GM23338 (cell line): ENCODE measurements around the gene WDR13. TPM values are rescaled to one million over a fixed set of nuclear protein-coding genes. Genes with fewer than 3 reads are reported as not detected.
A peak's percentile ranks its signal among the peaks of the same experiment; 100 is the strongest.

Experiments used
- ATAC-seq: fragments of 200-7000 bp; cut with Tn5 transposase; 3 replicates; pipeline ENCODE4 v1.9.1; 2020
- DNase-seq: peaks from one replicate; pipeline ENCODE4 v3.0.0-alpha.2; 2015; ENCODE audit warnings: low spot score
- H2AFZ ChIP-seq: fragments of 200-600 bp; sonication (generic); 2 replicates; pipeline ENCODE4 v1.8.0; 2016; ENCODE audit warnings: antibody characterized with exemption, mild to moderate bottlenecking, moderate library complexity
- H3F3A ChIP-seq: fragments of 200-600 bp; sonication (generic); replicated peaks from 2 replicates; pipeline ENCODE4 v1.8.0; 2017; ENCODE audit warnings: antibody characterized with exemption, mixed run types, low read depth
- H3K27ac ChIP-seq: fragments of 200-600 bp; sonication (generic); 2 replicates; pipeline ENCODE4 v1.6.1; 2016; ENCODE audit warnings: low read depth
- H3K27me3 ChIP-seq: fragments of 200-600 bp; sonication (generic); 2 replicates; pipeline ENCODE4 v1.8.0; 2016; ENCODE audit warnings: mild to moderate bottlenecking, mixed run types, moderate library complexity; ENCODE audit not compliant: insufficient read depth
- H3K36me3 ChIP-seq: fragments of 200-600 bp; sonication (generic); 2 replicates; pipeline ENCODE4 v1.8.0; 2016; ENCODE audit warnings: mild to moderate bottlenecking; ENCODE audit not compliant: insufficient read depth
- H3K4me1 ChIP-seq: fragments of 200-600 bp; sonication (generic); 2 replicates; pipeline ENCODE4 v1.8.0; 2016; ENCODE audit warnings: mild to moderate bottlenecking, moderate library complexity; ENCODE audit not compliant: insufficient read depth
- H3K4me2 ChIP-seq: fragments of 200-600 bp; sonication (generic); 2 replicates; pipeline ENCODE4 v1.7.1; 2017; ENCODE audit warnings: mixed run types
- H3K4me3 ChIP-seq: fragments of 200-600 bp; sonication (generic); 2 replicates; pipeline ENCODE4 v1.6.1; 2016; ENCODE audit warnings: mixed run types
- H3K79me2 ChIP-seq: fragments of 200-600 bp; sonication (generic); replicated peaks from 2 replicates; pipeline ENCODE4 v1.8.0; 2017; ENCODE audit warnings: mild to moderate bottlenecking; ENCODE audit not compliant: insufficient read depth
- H3K9me2 ChIP-seq: fragments of 200-600 bp; sonication (generic); 2 replicates; pipeline ENCODE4 v1.8.0; 2017; ENCODE audit not compliant: insufficient read depth
- H4K20me1 ChIP-seq: fragments of 200-600 bp; sonication (generic); replicated peaks from 2 replicates; pipeline ENCODE4 v1.8.0; 2017; ENCODE audit warnings: mild to moderate bottlenecking; ENCODE audit not compliant: insufficient read depth
- H3K27ac Mint-ChIP-seq: 2 replicates; pipeline ENCODE4 v1.8.0; 2020; ENCODE audit warnings: inconsistent platforms, mild to moderate bottlenecking, moderate library complexity, mixed read lengths
- H3K27me3 Mint-ChIP-seq: 3 replicates; pipeline ENCODE4 v1.8.0; 2022; ENCODE audit warnings: low read depth, mild to moderate bottlenecking, moderate library complexity, mixed read lengths, inconsistent platforms; ENCODE audit not compliant: insufficient read depth, poor library complexity
- H3K36me3 Mint-ChIP-seq: 3 replicates; pipeline ENCODE4 v1.8.0; 2021; ENCODE audit warnings: low read depth, mild to moderate bottlenecking, inconsistent platforms, moderate library complexity, mixed read lengths
- H3K4me1 Mint-ChIP-seq: 3 replicates; pipeline ENCODE4 v1.8.0; 2020; ENCODE audit warnings: mild to moderate bottlenecking, inconsistent platforms, mixed read lengths
- H3K4me3 Mint-ChIP-seq: 3 replicates; pipeline ENCODE4 v1.8.0; 2021; ENCODE audit warnings: moderate library complexity, mild to moderate bottlenecking, inconsistent platforms, mixed read lengths
- H3K9me3 Mint-ChIP-seq: 3 replicates; pipeline ENCODE4 v1.8.0; 2020; ENCODE audit warnings: moderate library complexity, mild to moderate bottlenecking, inconsistent platforms, mixed read lengths
- CTCF ChIP-seq, 2 experiments: fragments of 200-600 bp in 1 of 2; sonication (generic) in 1 of 2; conservative IDR thresholded peaks; 2 replicates each; pipeline versions ENCODE4 v1.5.1 to v1.6.1; 2016 to 2017; ENCODE audit warnings: antibody characterized with exemption in 2 of 2, low read depth in 2 of 2, mild to moderate bottlenecking in 2 of 2, moderate library complexity in 1 of 2
- EZH2phosphoT487 ChIP-seq: fragments of 200-600 bp; sonication (generic); IDR thresholded peaks from one replicate; pipeline ENCODE4 v1.8.1; 2018; ENCODE audit warnings: antibody characterized with exemption; ENCODE audit not compliant: unreplicated experiment
- NANOG ChIP-seq: IDR thresholded peaks from 2 replicates; pipeline ENCODE4 v1.6.1; 2016; ENCODE audit warnings: antibody characterized with exemption, borderline replicate concordance
- REST ChIP-seq: IDR thresholded peaks from one replicate; pipeline ENCODE4 v1.6.1; 2018; ENCODE audit warnings: antibody characterized with exemption; ENCODE audit not compliant: unreplicated experiment
- STAT1 ChIP-seq: IDR thresholded peaks from one replicate; pipeline ENCODE4 v1.6.1; 2016; ENCODE audit warnings: antibody characterized with exemption; ENCODE audit not compliant: unreplicated experiment
- ZNF114 ChIP-seq: fragments of 250-450 bp; sonication (Bioruptor Pico); IDR thresholded peaks from 2 replicates; pipeline ENCODE4 v1.5.0; 2020; ENCODE audit warnings: mild to moderate bottlenecking, moderate library complexity
- ZNF331 ChIP-seq: fragments of 250-450 bp; sonication (Bioruptor Pico); IDR thresholded peaks from 2 replicates; pipeline ENCODE4 v1.5.0; 2020; ENCODE audit warnings: low read depth, mild to moderate bottlenecking, moderate library complexity
- ZNF462 ChIP-seq: fragments of 250-450 bp; sonication (Bioruptor Pico); IDR thresholded peaks from 2 replicates; pipeline ENCODE4 v1.5.0; 2020; ENCODE audit warnings: mild to moderate bottlenecking, moderate library complexity
- polyA plus RNA-seq: library from polyadenylated mRNA; unstranded; fragments of >200 nt; fragmentation: Nextera tagmentation; extraction: Ambion mirVana; gene quantifications from 2 replicates; pipeline ENCODE4 v1.2.1, GENCODE V29; 2016
- total RNA-seq: library from RNA; depleted of rRNA; stranded (reverse); fragments of >200 nt; shearing (Covaris generic); gene quantifications from 2 replicates; pipeline ENCODE4 v1.2.3, GENCODE V29; 2014

Gene WDR13
- total and polyA plus RNA-seq, 2 experiments from 2014 or later, result 24.2 to 24.9 TPM

GRCh38 chrX:48631376-48632090, 34.2 kb downstream of the WDR13 start:
- ATAC-seq (peak; percentile 99), DNase-seq (peak; percentile 89)
- H3K4me1 ChIP-seq, result no peaks in the 10 kb centered on the region
- TF ChIP-seq EZH2phosphoT487 (no peak), CTCF (conservative IDR thresholded peaks at IDR 0.05; ENCODE audit: low read depth in 2 of 2) (peak; percentile 55 to 73), NANOG (no peak), REST (no peak), ZNF114 (CRISPR knock-in tag) (no peak)
- no peaks in the 10 kb centered on the region for H4K20me1 ChIP-seq
- Mint-ChIP-seq H3K36me3 (no peaks in the 10 kb centered on the region), H3K9me3 (no peaks in the 10 kb centered on the region), H3K4me3 (no peak overlapping the region), H3K27ac (no peak overlapping the region), H3K27me3 (peaks cover 1% of the 10 kb centered on the region), H3K4me1 (no peaks in the 10 kb centered on the region)
- no peak overlapping the region for H3K27ac ChIP-seq
- H3K4me2 ChIP-seq, result no peak overlapping the region
- no peak overlapping the region for H3K4me3 ChIP-seq
- H3F3A ChIP-seq, result no peaks in the 10 kb centered on the region
- H3K9me2 ChIP-seq, result no peaks in the 10 kb centered on the region
- no peaks in the 10 kb centered on the region for H3K27me3 ChIP-seq
- no peaks in the 10 kb centered on the region for H3K79me2 ChIP-seq
- no peak overlapping the region for H2AFZ ChIP-seq
- H3K36me3 ChIP-seq, result no peaks in the 10 kb centered on the region

- H3K27ac Mint-ChIP-seq, result no peak overlapping the region
- no peaks in the 10 kb centered on the region for H3K4me1 Mint-ChIP-seq
- Histone ChIP-seq H3K27me3 (no peaks in the 10 kb centered on the region), H3K36me3 (no peaks in the 10 kb centered on the region), H3K4me1 (no peaks in the 10 kb centered on the region), H3K27ac (no peak overlapping the region), H2AFZ (no peak overlapping the region), H3K79me2 (no peaks in the 10 kb centered on the region), H3K4me2 (no peak overlapping the region), H4K20me1 (no peaks in the 10 kb centered on the region), H3F3A (no peaks in the 10 kb centered on the region), H3K4me3 (no peak overlapping the region), H3K9me2 (no peaks in the 10 kb centered on the region)
- no peaks in the 10 kb centered on the region for H3K9me3 Mint-ChIP-seq
- ATAC-seq (no peak), DNase-seq (no peak)
- peaks cover 1% of the 10 kb centered on the region for H3K27me3 Mint-ChIP-seq
- no peaks in the 10 kb centered on the region for H3K36me3 Mint-ChIP-seq
- H3K4me3 Mint-ChIP-seq, result no peak overlapping the region
- TF ChIP-seq STAT1, result no peak
- TF ChIP-seq ZNF331, result no peak
- TF ChIP-seq ZNF462 (CRISPR knock-in tag), result no peak
Measured at GRCh38 chrX:48632207-48632606, 34.9 kb downstream of the WDR13 start.
